Stimulated activated CD4-positive, alpha-beta T cell treated with anti-CD3 and anti-CD28 coated beads, TNF-alpha, amount 100 ng/mL, for 1 hour (primary cell): ENCODE data around the gene SCYL3.
"Not testable (repeated sequence)": the region's sequence is repeated elsewhere in the genome, so short reads cannot be mapped to it uniquely, and the experiment has no call there.

Experiments used
- DNase-seq, 3 donors: peaks; one replicate each; pipeline ENCODE4 v3.0.0-alpha.2; 2020; ENCODE audit warnings: low read depth in 3 of 3, low spot score in 1 of 3

SCYL3 gene, protein sequence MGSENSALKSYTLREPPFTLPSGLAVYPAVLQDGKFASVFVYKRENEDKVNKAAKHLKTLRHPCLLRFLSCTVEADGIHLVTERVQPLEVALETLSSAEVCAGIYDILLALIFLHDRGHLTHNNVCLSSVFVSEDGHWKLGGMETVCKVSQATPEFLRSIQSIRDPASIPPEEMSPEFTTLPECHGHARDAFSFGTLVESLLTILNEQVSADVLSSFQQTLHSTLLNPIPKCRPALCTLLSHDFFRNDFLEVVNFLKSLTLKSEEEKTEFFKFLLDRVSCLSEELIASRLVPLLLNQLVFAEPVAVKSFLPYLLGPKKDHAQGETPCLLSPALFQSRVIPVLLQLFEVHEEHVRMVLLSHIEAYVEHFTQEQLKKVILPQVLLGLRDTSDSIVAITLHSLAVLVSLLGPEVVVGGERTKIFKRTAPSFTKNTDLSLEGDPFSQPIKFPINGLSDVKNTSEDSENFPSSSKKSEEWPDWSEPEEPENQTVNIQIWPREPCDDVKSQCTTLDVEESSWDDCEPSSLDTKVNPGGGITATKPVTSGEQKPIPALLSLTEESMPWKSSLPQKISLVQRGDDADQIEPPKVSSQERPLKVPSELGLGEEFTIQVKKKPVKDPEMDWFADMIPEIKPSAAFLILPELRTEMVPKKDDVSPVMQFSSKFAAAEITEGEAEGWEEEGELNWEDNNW

GRCh38 chr1:169893645-169894423 lies at the start of gene SCYL3:
SCYL3 (minus strand) TSS chr1:169893896; CDS start chr1:169888840, 5,056 bp downstream.
- peak; percentile 69 to 75 (median 71) for DNase-seq

DNA sequence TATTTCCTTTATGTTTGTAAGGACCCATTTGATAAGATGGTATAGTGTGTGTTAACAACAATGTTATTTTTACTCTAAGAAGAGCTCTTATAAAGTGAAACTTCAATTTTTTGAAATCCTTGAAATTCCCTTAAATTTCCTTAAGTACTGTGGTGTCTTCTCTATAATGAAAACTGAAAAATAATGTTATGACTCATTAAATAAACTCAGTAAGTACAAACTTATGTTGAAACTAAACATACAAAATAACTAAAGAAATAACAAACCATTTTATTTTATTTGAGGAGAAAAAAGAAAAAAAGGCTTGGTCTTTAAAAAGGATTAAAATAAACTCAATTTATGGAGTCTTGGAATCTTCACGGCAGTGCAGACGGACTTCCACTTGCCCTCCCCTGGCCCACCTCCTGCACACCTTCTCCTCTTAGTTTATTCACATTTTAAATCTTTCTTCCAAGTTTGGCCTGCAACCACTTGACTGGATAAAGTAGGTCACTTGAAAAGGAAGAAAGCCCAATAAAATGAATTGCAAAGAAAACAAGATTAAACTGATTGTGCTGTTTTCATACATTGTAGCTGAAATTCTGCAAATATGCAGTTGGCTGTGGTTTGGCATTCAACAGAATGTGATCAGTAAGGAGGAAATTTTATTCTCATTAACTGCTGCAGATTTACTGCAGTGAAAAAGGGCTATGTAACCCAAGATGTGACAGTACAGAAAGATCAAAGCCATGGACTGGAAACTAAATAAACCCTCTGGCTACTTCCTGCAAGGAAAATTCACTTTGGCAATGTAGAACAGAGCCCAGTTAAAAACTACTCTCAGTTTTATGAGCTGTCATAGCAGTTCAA lies 48.5 kb upstream of the SCYL3 start:
- no peak for DNase-seq

GRCh38 chr1:169933984-169934725 lies 40.5 kb upstream of the SCYL3 start:
- DNase-seq: no peak

DNA sequence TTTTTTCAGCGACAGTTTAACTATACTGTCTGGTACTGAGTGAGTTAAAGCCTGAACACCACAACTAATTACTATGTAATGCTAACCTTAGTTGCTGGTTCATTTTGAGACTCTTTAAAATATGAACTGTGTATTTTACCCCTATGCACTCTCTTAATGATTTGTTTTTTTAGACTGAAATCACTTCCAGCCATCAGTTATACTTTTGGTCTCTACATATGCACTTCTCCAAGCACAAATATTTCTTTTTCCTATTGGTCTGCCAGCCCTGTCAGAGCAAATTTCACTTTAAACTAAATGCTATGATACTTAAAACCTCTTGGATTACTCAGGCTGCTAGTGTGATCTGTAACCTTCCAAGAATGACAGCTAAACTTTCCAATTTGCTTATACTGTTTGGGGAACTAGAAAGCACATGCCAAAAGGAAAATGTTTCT lies 38.1 kb upstream of the SCYL3 start:
- no peak for DNase-seq

DNA sequence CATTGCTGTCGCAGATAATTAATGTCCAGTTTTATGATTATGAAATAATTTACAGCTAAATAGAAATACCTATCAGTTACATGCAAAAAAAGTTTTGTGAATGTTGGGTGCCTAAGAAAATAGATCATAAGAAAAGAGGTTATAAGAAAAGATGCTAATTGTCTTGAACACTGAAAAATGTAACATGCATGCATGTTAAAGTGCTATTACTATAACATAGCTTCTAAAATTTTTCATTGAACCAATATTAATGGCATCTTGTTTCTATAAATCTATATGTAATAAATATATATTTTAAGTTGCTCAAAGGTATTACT lies 35.5 kb upstream of the SCYL3 start:
- no peak for DNase-seq

DNA sequence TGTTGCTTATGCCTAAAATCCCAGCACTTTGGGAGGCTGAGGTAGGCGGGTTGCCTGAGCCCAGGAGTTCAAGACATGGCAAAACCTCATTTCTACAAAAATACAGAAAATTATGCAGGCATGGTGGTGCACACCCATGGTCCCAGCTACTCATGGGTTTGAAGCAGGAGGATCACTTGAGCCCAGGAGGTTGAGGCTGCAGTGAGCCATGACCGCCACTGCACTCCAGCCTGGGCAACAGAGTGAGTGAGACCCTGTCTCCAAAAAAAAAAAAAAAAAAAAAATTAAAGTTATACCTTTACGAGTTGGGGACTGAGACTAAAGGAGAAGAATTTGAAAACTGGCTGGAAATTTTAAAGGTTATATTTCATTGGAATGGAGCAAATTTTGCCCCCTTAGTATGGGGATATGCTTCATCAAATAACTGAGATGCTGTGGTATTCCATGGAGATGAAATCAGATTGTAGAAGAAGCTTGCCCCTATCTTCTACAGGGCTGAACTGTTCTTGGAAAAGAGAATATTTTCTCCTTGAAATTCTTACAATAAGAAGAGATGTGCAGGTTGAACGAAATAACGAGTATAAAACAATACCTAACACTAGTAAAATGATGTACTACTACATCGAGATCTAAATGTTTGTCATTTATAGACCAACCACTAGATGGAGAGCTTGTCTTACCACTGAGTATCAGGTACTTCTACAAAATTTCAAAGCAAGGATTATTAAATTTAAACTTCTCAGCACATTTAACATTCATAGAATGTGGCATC lies 34.9 kb upstream of the SCYL3 start:
- DNase-seq: no peak

DNA sequence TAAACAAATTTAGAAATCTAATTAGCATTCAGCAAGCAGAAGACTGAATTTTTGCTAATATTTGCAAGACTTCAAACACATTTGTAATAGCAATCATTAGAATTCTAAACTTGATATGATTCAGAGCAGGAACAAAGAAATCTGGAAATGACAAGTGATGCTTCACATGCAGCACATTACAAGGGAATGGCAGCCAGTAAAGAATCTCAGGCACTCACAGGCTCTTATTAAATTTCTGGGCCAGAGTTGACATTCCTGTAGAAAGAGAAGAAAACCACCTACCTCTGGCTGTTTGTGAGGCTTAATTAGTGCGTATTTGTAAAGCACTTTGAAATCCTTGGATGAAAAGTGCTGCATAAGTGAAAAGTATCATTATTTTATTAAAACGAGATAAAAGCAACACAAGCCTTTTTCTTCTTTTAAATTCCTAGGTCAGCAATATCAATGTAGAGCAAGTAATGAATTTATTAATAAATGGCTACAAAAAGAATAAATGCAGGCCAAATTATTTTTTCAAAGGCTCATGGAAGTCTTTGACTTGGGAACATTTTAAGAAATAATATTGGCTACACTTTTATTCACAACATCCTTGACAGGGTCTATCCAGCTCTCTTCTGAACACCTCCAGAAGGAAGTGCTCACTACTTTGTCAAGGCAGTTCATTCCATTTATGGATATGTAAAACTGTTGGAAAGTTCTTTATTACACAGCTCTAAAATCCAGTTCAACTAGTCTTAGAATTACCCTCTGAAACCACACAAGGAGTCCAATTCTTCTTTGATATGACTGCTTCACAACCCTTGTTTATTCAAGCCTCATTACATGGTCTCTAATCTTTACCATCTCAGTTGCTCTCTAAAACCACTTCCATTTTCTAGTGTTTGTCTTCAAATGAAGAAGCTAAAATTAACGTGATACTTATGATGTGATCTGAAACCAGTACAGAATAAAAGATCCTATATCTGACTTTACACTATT lies 32.1 kb upstream of the SCYL3 start:
- no peak for DNase-seq

DNA sequence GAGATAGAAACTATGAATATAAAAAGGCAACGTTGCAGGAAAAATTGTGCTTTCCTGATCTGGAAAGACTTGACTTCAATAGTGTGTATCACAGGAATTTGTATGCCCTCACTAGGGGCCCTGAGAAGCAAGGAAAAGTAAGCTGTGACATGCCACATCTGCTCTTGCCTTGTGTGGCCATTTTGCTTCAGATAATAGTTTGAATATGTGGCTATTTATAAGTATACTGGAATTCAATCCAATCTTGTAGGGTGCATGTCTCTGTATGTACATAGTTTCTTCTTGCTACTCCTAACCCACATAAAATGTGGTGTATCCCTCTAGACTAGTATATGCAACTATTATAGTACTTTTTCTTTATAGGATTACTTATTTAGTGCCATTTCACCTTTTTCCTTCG lies 31.1 kb upstream of the SCYL3 start:
- DNase-seq: no peak

- no peak for DNase-seq
Observed at GRCh38 chr1:169924063-169924462, 30.4 kb upstream of the SCYL3 start.

DNA sequence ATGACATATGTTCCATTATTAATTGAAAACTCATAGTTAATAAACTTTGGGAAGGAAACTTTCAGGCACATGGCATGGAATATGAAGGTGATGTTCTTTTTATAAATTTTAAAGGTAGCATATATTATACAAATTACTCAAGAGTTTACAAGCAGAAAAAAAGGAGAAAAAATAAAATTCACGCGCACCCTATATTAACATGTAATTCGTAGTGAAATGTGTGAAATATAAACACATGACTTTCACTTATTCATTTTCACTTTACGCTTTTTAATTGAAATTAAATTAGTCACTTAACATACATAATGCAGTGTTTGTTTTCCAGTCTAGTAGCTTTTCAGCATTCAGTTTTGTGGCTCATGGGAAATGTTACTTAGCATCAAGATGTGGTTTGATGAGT lies 27.4 kb upstream of the SCYL3 start:
- DNase-seq: no peak

DNA sequence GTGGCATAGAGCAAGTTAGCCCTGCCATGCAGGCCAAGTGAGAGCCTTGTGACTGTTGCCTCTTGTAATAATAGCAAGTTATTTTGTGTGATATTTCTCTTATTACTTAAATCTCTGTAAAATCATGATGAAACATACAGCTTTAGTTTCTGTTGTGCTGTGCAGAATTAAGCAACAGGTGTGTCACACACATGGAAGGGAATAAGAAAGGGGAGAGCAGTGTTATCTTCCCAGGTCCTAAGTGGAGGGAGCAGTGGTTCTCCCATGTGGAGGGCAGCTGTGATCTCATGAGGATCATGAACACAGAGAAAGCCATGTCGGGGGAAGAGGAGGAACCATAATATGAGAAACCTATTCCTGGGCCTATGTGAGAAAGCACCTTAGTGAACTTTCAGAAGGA lies 25.2 kb upstream of the SCYL3 start:
- no peak for DNase-seq

DNA sequence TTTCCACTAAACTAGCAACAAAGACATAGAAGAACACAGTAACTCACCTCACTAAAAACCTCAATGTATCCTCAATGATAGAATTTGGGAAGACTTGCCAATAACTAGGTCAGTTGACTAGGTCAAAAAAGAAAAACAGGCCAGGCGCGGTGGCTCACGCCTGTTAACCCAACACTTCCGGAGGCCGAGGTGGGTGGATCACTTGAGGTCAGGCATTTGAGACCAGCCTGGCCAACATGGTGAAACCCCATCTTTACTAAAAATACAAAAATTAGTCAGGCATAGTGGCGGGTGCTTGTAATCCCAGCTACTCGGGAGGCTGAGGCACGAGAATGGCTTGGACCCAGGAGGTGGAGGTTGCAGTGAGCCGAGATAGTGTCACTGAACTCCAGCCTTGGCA lies 24.5 kb upstream of the SCYL3 start:
- not testable (repeated sequence) for DNase-seq

- DNase-seq: no peak
Observed at GRCh38 chr1:169915150-169915549, 21.5 kb upstream of the SCYL3 start.

- no peak for DNase-seq
Observed at GRCh38 chr1:169914531-169914930, 20.8 kb upstream of the SCYL3 start.

DNA sequence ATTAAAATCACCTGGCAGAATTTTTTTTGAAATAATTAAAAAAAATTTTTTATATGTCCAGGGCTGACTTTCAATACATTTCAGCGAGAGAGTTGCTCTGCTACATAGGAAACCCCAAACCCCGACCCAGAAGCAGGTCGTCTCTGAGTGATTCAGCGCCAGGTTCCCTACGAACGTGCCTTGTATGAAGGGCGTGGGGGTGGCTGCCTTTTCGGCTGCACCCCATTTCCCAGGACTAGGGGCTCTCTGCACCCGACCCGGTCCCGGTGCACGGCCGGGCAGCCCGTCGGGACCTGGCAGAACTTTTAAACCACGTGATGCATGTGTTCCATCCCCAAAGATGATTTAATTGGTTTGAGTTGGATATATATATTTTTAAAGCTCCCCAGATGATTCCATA lies 15.8 kb upstream of the SCYL3 start:
- no peak for DNase-seq

DNA sequence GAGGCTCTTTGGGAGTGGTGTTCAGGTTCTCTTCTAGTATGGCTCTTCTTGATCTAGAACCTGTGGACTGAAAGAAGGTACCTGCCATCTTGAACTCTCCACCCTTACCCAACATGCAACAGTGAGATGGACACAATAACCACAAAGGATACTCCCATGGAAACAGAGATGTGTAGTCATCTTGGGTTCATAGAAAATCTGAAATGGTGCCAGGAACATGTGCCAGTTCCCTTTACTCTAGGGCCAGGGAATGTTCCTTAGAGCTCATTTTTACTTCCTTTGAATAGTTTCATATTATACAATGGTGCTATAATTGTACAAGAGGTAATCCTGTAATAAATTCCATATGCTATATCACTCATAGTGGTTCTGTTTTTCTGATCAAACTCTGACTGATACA lies 13.2 kb upstream of the SCYL3 start:
- DNase-seq: no peak

DNA sequence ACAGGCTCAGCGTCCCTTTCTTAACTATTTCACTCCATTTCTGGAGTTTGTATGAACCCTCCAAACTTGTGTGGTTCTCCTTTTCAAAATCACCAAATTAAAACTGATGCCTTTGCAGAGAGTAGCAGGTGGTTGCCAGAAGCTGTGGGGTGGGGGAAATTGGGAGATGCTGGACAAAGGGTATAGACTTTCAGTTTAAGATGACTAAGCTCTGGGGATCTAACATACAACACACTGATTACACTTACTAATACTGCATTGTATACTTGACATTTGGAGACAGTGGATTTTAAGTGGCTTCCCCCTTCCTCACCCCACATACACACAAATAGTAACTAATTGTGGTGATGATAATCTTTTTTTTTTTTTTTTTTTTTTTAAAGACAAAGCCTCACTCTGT lies 11.1 kb upstream of the SCYL3 start:
- no peak for DNase-seq

DNA sequence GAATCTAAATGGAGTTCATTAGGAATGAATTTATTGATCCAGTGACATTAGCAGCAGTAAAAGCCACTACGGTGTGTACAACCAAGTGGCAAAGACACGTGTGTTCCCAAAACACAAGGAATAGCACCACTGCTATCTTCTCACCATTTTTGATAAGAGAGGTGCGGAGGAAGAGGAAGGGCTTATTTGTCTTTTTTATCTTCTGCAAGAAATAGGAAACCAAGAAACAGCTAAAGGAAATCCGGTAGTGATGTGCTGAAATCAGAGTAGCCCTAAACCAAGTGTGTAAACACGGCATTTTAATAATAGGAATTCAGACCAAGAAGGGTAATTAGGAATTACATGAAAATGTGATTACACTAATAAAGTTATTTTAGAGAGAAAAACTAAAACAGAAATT lies 9.1 kb upstream of the SCYL3 start:
- no peak for DNase-seq
